DND-41 (cell line): ENCODE data around the gene INSM1.
"Not testable (repeated sequence)": the region's sequence is repeated elsewhere in the genome, so short reads cannot be mapped to it uniquely, and the experiment has no call there.

Experiments used
- ATAC-seq: fragments of 200-7000 bp; cut with Tn5 transposase; 3 replicates; pipeline ENCODE4 v1.9.1; 2021; ENCODE audit warnings: low read depth; ENCODE audit not compliant: insufficient read depth
- DNase-seq: peaks from one replicate; pipeline ENCODE4 v3.0.0-alpha.2; 2020
- H2AFZ ChIP-seq: 2 replicates; pipeline ENCODE4 v1.6.0; 2012; ENCODE audit warnings: low read depth, low read length
- H3K27ac ChIP-seq: 2 replicates; pipeline ENCODE4 v1.5.1; 2012; ENCODE audit warnings: low read length, inconsistent platforms
- H3K27me3 ChIP-seq: fragments of 200-600 bp; sonication (generic); 2 replicates; pipeline ENCODE4 v1.6.0; 2012; ENCODE audit warnings: low read length, mild to moderate bottlenecking, inconsistent platforms; ENCODE audit not compliant: insufficient read depth, poor library complexity
- H3K36me3 ChIP-seq: 2 replicates; pipeline ENCODE4 v1.5.1; 2012; ENCODE audit warnings: low read length, inconsistent platforms; ENCODE audit not compliant: insufficient read depth
- H3K4me1 ChIP-seq: 2 replicates; pipeline ENCODE4 v1.5.1; 2012; ENCODE audit warnings: mild to moderate bottlenecking, low read length; ENCODE audit not compliant: insufficient read depth
- H3K4me2 ChIP-seq: 2 replicates; pipeline ENCODE4 v1.6.0; 2012; ENCODE audit warnings: mild to moderate bottlenecking, moderate library complexity, low read length, inconsistent platforms; ENCODE audit not compliant: insufficient read depth
- H3K4me3 ChIP-seq, 2 experiments: fragments of 200-600 bp in 1 of 2; shearing (Covaris generic) in 1 of 2; 2 replicates each; pipeline ENCODE4 v1.5.1; 2012 to 2016; ENCODE audit warnings: inconsistent platforms in 2 of 2, low read length in 2 of 2, mild to moderate bottlenecking in 2 of 2, low read depth in 1 of 2, moderate library complexity in 1 of 2
- H3K79me2 ChIP-seq: 2 replicates; pipeline ENCODE4 v1.6.0; 2012; ENCODE audit warnings: low read length, inconsistent platforms; ENCODE audit not compliant: insufficient read depth
- H3K9ac ChIP-seq: 2 replicates; pipeline ENCODE4 v1.6.0; 2012; ENCODE audit warnings: low read depth, mild to moderate bottlenecking, inconsistent platforms, low read length, moderate library complexity
- H3K9me3 ChIP-seq: 2 replicates; pipeline ENCODE4 v1.5.1; 2012; ENCODE audit warnings: low read length, moderate library complexity, mild to moderate bottlenecking, inconsistent platforms; ENCODE audit not compliant: insufficient read depth, severe bottlenecking
- H4K20me1 ChIP-seq: 2 replicates; pipeline ENCODE4 v1.6.0; 2012; ENCODE audit warnings: low read length; ENCODE audit not compliant: insufficient read depth
- CTCF ChIP-seq: IDR thresholded peaks from 2 replicates; pipeline ENCODE4 v1.5.1; 2012; ENCODE audit warnings: borderline replicate concordance, low read length, moderate library complexity, mild to moderate bottlenecking; ENCODE audit not compliant: poor library complexity, severe bottlenecking; ENCODE audit errors: extremely low read depth
- EZH2 ChIP-seq: IDR thresholded peaks from 3 replicates; pipeline ENCODE4 v1.6.1; 2012; ENCODE audit warnings: borderline replicate concordance, low read depth, mild to moderate bottlenecking, moderate library complexity, low read length, inconsistent platforms; ENCODE audit not compliant: severe bottlenecking

INSM1 gene

GRCh38 chr20:20342066-20342465 lies 25.8 kb upstream of the INSM1 start:
- no peak overlapping the region for H3K4me3 ChIP-seq
- DNase-seq (no peak), ATAC-seq (no peak)
- no peaks in the 10 kb centered on the region for H3K79me2 ChIP-seq
- H3K36me3 ChIP-seq: no peaks in the 10 kb centered on the region
- H2AFZ ChIP-seq: no peak overlapping the region
- H3K9ac ChIP-seq: no peak overlapping the region
- no peaks in the 10 kb centered on the region for H3K9me3 ChIP-seq
- H3K4me1 ChIP-seq: no peaks in the 10 kb centered on the region
- no peaks in the 10 kb centered on the region for H4K20me1 ChIP-seq
- TF ChIP-seq CTCF: no peak
- TF ChIP-seq EZH2: no peak
- H3K27me3 ChIP-seq: no peaks in the 10 kb centered on the region
- H3K27ac ChIP-seq: no peak overlapping the region
- H3K4me2 ChIP-seq: no peak overlapping the region

GRCh38 chr20:20343932-20344331 lies 24.0 kb upstream of the INSM1 start:
- no peaks in the 10 kb centered on the region for H3K9me3 ChIP-seq
- no peak overlapping the region for H3K4me2 ChIP-seq
- H3K27ac ChIP-seq: no peak overlapping the region
- no peak for TF ChIP-seq CTCF
- TF ChIP-seq EZH2: no peak
- DNase-seq: no peak
- ATAC-seq: no peak
- no peaks in the 10 kb centered on the region for H3K36me3 ChIP-seq
- no peaks in the 10 kb centered on the region for H4K20me1 ChIP-seq
- no peak overlapping the region for H2AFZ ChIP-seq
- no peaks in the 10 kb centered on the region for H3K27me3 ChIP-seq
- H3K4me3 ChIP-seq: no peak overlapping the region
- no peaks in the 10 kb centered on the region for H3K79me2 ChIP-seq
- H3K4me1 ChIP-seq: no peaks in the 10 kb centered on the region
- H3K9ac ChIP-seq: no peak overlapping the region

DNA sequence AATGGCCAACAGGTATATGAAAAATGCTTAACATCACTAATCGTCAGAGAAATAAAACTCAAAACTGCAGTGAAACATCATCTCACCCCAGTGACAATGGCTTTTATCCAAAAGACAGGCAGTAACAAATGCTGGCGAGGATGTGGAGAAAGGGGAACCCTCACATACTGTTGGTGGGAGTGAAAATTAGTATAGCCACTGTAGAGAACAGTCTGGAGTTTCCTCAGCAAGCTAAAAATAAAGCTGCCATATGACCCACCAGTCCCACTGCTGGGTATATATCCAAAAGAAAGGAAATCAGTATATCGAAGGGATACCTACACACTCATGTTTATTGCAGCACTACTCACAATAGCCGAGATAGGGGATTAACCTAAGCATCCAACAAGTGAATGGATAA lies 23.4 kb upstream of the INSM1 start:
- no peak for ATAC-seq
- no peaks in the 10 kb centered on the region for H3K36me3 ChIP-seq
- H2AFZ ChIP-seq: no peak overlapping the region
- no peaks in the 10 kb centered on the region for H4K20me1 ChIP-seq
- DNase-seq: no peak
- H3K79me2 ChIP-seq: no peaks in the 10 kb centered on the region
- no peak overlapping the region for H3K4me3 ChIP-seq
- no peaks in the 10 kb centered on the region for H3K4me1 ChIP-seq
- TF ChIP-seq EZH2 (no peak), CTCF (no peak)
- no peaks in the 10 kb centered on the region for H3K27me3 ChIP-seq
- no peak overlapping the region for H3K27ac ChIP-seq
- H3K4me2 ChIP-seq: no peak overlapping the region
- H3K9ac ChIP-seq: no peak overlapping the region
- H3K9me3 ChIP-seq: no peaks in the 10 kb centered on the region

- H3K9me3 ChIP-seq: peaks cover 10% of the 10 kb centered on the region
- DNase-seq (no peak), ATAC-seq (no peak)
- H3K36me3 ChIP-seq: no peaks in the 10 kb centered on the region
- H3K4me1 ChIP-seq: no peaks in the 10 kb centered on the region
- H3K4me2 ChIP-seq: no peak overlapping the region
- no peak overlapping the region for H3K4me3 ChIP-seq
- no peaks in the 10 kb centered on the region for H4K20me1 ChIP-seq
- no peak overlapping the region for H2AFZ ChIP-seq
- no peak overlapping the region for H3K27ac ChIP-seq
- no peak overlapping the region for H3K9ac ChIP-seq
- no peaks in the 10 kb centered on the region for H3K79me2 ChIP-seq
- no peak for TF ChIP-seq CTCF
- no peaks in the 10 kb centered on the region for H3K27me3 ChIP-seq
These were observed 14.3 kb upstream of the INSM1 start for GRCh38 chr20:20353576-20353975.

- not testable (repeated sequence) for H3K9ac ChIP-seq, H4K20me1 ChIP-seq
- peaks cover 10% of the 10 kb centered on the region for H3K9me3 ChIP-seq
These were observed 12.4 kb upstream of the INSM1 start for GRCh38 chr20:20355503-20355902.

More at GRCh38 chr20:20355503-20355902, 12.4 kb upstream of the INSM1 start:
- not testable (repeated sequence) for H3K79me2 ChIP-seq, H3K4me1 ChIP-seq, H3K36me3 ChIP-seq, H3K4me2 ChIP-seq, H3K27ac ChIP-seq, H3K4me3 ChIP-seq, ATAC-seq, H2AFZ ChIP-seq, H3K27me3 ChIP-seq, DNase-seq
